Endodermal cell (in vitro differentiated cells): ENCODE data around the gene TCF4. TPM values are rescaled to one million over a fixed set of nuclear protein-coding genes. Genes with fewer than 3 reads are reported as not detected.

Experiments used
- DNase-seq: peaks from one replicate; pipeline ENCODE4 v3.0.0-alpha.2; 2017
- H3K27ac ChIP-seq: 2 replicates; pipeline ENCODE4 v1.5.1; 2013; ENCODE audit warnings: mild to moderate bottlenecking, low read depth, low read length, moderate library complexity
- H3K27me3 ChIP-seq: 2 replicates; pipeline ENCODE4 v1.6.1; 2013; ENCODE audit warnings: mild to moderate bottlenecking, low read length, moderate library complexity; ENCODE audit not compliant: insufficient read depth, control insufficient read depth, poor library complexity, severe bottlenecking
- H3K36me3 ChIP-seq: 2 replicates; pipeline ENCODE4 v1.7.0; 2013; ENCODE audit warnings: mild to moderate bottlenecking, low read length, moderate library complexity; ENCODE audit not compliant: control insufficient read depth, insufficient read depth
- H3K4me1 ChIP-seq: one replicate; pipeline ENCODE4 v1.7.0; 2013; ENCODE audit warnings: low read length; ENCODE audit not compliant: control insufficient read depth, insufficient read depth
- H3K4me3 ChIP-seq: 2 replicates; pipeline ENCODE4 v1.5.1; 2013; ENCODE audit warnings: mild to moderate bottlenecking, low read length, moderate library complexity
- H3K9ac ChIP-seq: 2 replicates; pipeline ENCODE4 v1.6.1; 2013; ENCODE audit warnings: mild to moderate bottlenecking, low read length, moderate library complexity; ENCODE audit not compliant: poor library complexity, severe bottlenecking; ENCODE audit errors: extremely low read depth
- H3K9me3 ChIP-seq: 2 replicates; pipeline ENCODE4 v1.6.1; 2013; ENCODE audit warnings: mild to moderate bottlenecking, low read length, moderate library complexity; ENCODE audit not compliant: control insufficient read depth
- H3K27ac Mint-ChIP-seq: 2 replicates; pipeline ENCODE4 v1.8.0; 2020; ENCODE audit warnings: mixed read lengths
- H3K27me3 Mint-ChIP-seq: 2 replicates; pipeline ENCODE4 v1.8.0; 2021; ENCODE audit warnings: mild to moderate bottlenecking, mixed read lengths; ENCODE audit not compliant: insufficient read depth
- H3K36me3 Mint-ChIP-seq: 2 replicates; pipeline ENCODE4 v1.8.0; 2020; ENCODE audit warnings: low read depth, mixed read lengths
- H3K4me1 Mint-ChIP-seq: 2 replicates; pipeline ENCODE4 v1.8.0; 2020; ENCODE audit warnings: mixed read lengths
- H3K4me3 Mint-ChIP-seq: 2 replicates; pipeline ENCODE4 v1.8.0; 2020; ENCODE audit warnings: mild to moderate bottlenecking, moderate library complexity, mixed read lengths
- H3K9me3 Mint-ChIP-seq: 2 replicates; pipeline ENCODE4 v1.8.0; 2020; ENCODE audit warnings: mild to moderate bottlenecking, mixed read lengths
- CTCF ChIP-seq: fragments of 200-600 bp; sonication (generic); conservative IDR thresholded peaks from 2 replicates; pipeline ENCODE4 v1.5.0; 2021; ENCODE audit warnings: antibody characterized with exemption, mild to moderate bottlenecking
- WGBS, 2 experiments: methylation state at CpG; one replicate each; pipeline versions ENCODE4 v1.1.5 to v1.1.7; 2013; ENCODE audit warnings: missing lambda C conversion rate in 2 of 2, mixed read lengths in 1 of 2; ENCODE audit not compliant: insufficient coverage in 1 of 2, insufficient read length in 1 of 2; 5-methylcytosine and 5-hydroxymethylcytosine counted together
- total RNA-seq, 2 donors: library from RNA; stranded (reverse); fragmentation: NEBNext Ultra II Directional in 1 of 2; extraction: Animal tissue kit (Norgen Biotek cat#: 25700) in 1 of 2; gene quantifications; 2 replicates in 1 of 2; 3 replicates in 1 of 2; pipeline ENCODE4 v1.2.1, GENCODE V29; 2021

Gene TCF4
- total RNA-seq, 2 donors from 2014 or later = 40.4 to 58.5 TPM

DNA sequence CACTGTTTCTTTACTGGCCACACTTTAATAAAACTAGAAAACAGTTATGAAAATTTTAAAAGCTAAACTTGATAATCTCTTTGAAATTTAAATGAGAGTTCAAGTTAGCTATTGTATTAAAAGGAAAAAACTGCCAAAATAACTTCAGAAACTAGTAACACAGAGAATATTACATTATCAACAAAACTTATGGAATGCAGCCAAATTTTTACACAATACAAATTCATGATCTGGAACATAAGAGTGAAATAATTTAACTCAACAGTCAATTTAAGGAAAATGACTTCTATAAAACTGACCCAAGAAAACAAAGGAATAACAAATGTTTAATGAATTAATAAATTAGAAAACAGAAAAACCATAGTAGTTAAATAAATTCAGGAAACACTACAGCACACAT is 65.0 kb downstream of the TCF4 start:
- no peak for TF ChIP-seq CTCF
- Histone ChIP-seq H3K27me3 (no peaks in the 10 kb centered on the region), H3K4me3 (no peak overlapping the region), H3K9ac (no peak overlapping the region), H3K4me1 (peaks cover 3% of the 10 kb centered on the region), H3K27ac (no peak overlapping the region), H3K9me3 (no peaks in the 10 kb centered on the region), H3K36me3 (no peaks in the 10 kb centered on the region)
- Mint-ChIP-seq H3K27ac (no peak overlapping the region), H3K27me3 (no peaks in the 10 kb centered on the region), H3K9me3 (no peaks in the 10 kb centered on the region), H3K4me1 (peaks cover 17% of the 10 kb centered on the region), H3K4me3 (no peak overlapping the region), H3K36me3 (no peaks in the 10 kb centered on the region)
- DNase-seq = no peak

DNA sequence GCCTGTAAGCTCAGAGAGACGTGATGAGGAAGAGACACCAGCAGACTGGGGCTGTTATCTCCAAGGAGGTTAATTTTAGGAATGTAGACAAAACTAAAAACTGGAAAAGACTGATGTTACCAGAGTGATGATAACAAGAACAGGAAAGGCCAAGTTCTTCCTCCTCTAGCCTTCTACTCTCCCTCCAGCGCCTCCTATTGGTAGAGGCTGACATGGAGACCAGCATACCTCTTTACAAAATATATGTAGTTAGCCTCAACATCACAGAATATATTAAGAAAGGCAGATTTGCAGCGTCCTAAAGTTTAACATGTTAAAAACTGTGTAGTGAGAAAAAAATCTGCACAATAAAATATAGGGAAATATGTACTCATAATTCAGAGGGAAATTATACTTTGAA is 66.0 kb downstream of the TCF4 start:
- peak; percentile 89 for DNase-seq
- Histone ChIP-seq H3K9ac (no peak overlapping the region), H3K36me3 (no peaks in the 10 kb centered on the region), H3K4me3 (no peak overlapping the region), H3K9me3 (no peaks in the 10 kb centered on the region), H3K27ac (no peak overlapping the region), H3K27me3 (no peaks in the 10 kb centered on the region), H3K4me1 (peaks cover 3% of the 10 kb centered on the region)
- Mint-ChIP-seq H3K27ac (no peak overlapping the region), H3K4me3 (no peak overlapping the region), H3K4me1 (peaks cover 12% of the 10 kb centered on the region), H3K36me3 (peaks cover 3% of the 10 kb centered on the region), H3K27me3 (no peaks in the 10 kb centered on the region), H3K9me3 (no peaks in the 10 kb centered on the region)
- 60 to 92% methylated on average over 1 to 2 of the region's 3 CpGs for WGBS, 2 experiments
- TF ChIP-seq CTCF = peak; percentile 87

GRCh38 chr18:55517055-55517454 is 70.9 kb downstream of the TCF4 start:
- no peak overlapping the region for H3K4me3 Mint-ChIP-seq
- no peaks in the 10 kb centered on the region for H3K27me3 ChIP-seq
- H3K4me1 ChIP-seq = no peaks in the 10 kb centered on the region
- peaks cover 3% of the 10 kb centered on the region for H3K36me3 Mint-ChIP-seq
- TF ChIP-seq CTCF = no peak
- H3K9me3 Mint-ChIP-seq = no peaks in the 10 kb centered on the region
- no peak overlapping the region for H3K4me3 ChIP-seq
- no peak overlapping the region for H3K27ac Mint-ChIP-seq
- WGBS, 2 experiments = 90 to 96% methylated on average over 2 to 4 of the region's 4 CpGs
- H3K27me3 Mint-ChIP-seq = no peaks in the 10 kb centered on the region
- DNase-seq = no peak
- no peaks in the 10 kb centered on the region for H3K9me3 ChIP-seq
- H3K9ac ChIP-seq = no peak overlapping the region
- H3K36me3 ChIP-seq = no peaks in the 10 kb centered on the region
- no peak overlapping the region for H3K27ac ChIP-seq
- H3K4me1 Mint-ChIP-seq = peaks cover 5% of the 10 kb centered on the region
